KBM-7 (cell line): ENCODE data around the gene SLC17A9.

ENCODE experiments used
- DNase-seq: peaks from one replicate; pipeline ENCODE4 v3.0.0-alpha.2; 2015
- in situ Hi-C: fragments of 300-500 bp; cut with MboI; formaldehyde crosslinking; loops from 2 replicates; pipeline ENCODE4 v1.14.3; 2020; ENCODE audit warnings: low sequenced_read_pairs, low pct_unique_long_range_greater_than_20kb, mixed read lengths

Gene SLC17A9

DNA sequence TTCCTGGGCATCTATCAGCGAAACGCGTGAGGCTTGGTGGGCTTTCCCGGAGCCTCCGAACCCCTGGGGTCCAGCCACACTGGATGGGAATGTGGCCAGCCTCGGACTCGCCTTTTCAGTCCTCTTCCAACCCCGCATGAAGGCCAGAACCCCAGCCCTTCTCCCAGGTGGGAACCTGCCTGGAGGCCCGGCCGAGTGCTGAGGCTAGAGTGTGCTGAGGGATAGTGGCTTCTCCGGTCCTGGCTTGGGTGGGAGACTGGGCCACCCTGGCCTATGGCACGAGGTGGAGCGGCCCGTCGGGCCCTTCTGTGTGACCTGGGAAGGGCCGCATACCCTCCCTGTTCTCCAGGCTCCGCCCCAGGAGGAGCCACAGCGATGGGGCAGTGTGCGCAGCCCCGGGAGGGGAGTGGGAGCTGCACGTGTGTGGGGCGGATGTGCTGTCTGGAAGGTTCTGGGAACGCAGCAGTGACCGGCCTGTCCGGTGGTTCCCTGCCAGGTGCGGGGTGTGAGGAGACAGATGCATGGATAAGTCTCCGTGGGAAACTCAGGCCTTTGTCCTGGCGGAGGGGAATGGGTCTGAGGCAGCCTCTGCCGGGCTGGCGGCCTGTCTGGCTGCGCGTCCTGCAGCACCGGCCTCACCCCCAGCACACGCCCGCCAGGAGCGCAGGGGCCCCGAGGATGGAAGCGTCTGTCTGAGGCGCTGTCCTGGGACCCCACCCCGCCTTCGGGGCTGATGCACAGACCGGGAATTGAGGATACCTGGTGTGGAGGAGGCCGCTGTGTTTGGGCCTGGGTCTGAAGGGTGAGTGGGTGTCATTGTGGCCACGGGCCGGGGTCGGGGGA lies 55.4 kb downstream of the SLC17A9 start:
- in situ Hi-C loops, result no loop called here
- no peak for DNase-seq

DNA sequence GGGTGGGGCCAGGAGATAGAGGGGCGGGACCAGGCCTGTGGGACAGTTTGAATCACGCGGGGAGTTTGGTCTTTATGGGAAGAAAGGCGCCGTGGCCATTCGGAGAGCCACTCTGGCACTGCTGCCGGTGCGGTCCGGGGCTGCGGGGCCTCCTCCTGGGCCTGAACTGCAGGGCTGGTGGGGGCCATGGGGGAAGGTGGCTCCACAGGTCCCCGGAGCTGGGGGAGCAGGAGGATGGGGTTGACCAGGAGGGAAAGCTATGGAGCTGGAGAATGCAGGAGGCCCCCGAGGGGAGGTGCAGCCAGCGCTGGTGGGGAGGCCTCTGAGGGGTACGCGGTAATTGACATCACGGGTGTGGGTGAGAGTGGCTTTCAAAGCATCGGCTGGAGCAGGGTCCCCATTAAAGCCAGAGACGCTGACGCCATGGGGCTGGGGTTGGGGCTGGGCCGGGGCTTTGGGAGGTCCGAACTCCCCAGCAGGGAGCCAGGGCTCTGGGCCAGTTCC lies 56.1 kb downstream of the SLC17A9 start:
- in situ Hi-C loops, result no loop called here
- no peak for DNase-seq

DNA sequence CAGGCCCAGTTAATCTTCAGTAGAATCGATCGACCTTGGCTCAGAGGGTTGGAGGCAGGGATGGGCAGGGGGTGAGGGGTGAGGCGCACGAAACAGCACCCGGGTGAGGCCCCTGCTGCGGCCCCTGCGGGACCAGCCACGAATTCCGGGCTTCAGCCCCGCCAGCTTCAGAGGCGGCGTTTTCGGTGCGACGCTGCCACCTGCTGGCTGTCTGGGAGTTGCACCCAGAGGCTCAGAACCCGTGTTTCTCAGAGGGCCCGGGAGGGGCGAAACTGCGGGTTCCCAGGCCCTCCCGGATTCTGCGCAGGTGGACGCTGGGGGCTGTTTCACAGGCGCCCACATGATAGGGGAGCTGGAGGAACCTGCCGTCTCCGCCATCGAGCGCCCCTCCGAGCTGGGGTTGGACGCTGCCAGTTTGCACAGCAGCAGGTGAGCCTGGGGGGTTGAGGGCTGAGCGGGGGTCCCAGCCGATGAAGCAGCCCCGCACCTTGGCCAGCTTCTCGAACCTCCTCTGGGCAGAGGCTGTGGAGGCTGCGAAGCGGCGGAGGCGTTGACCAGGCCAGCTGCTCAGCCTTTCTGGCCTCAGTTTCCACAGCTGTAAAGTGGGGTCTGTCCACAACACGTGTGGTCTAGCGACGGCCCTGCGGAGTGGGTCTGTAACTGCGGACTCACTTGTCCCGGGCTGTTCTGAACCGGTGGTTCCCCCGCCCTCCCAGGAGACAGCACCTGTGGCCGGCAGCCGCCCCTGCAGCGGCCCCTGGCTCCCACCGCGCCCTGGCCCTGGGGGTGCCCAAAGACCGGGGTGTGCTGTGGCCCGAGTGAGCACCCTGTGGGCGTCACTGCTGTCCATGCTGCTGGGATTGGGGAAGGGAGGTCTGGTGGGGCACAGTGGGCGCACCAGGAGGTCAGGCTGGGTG lies 56.8 kb downstream of the SLC17A9 start:
- DNase-seq, result peak; percentile 82
- in situ Hi-C loops, result no loop called here

DNA sequence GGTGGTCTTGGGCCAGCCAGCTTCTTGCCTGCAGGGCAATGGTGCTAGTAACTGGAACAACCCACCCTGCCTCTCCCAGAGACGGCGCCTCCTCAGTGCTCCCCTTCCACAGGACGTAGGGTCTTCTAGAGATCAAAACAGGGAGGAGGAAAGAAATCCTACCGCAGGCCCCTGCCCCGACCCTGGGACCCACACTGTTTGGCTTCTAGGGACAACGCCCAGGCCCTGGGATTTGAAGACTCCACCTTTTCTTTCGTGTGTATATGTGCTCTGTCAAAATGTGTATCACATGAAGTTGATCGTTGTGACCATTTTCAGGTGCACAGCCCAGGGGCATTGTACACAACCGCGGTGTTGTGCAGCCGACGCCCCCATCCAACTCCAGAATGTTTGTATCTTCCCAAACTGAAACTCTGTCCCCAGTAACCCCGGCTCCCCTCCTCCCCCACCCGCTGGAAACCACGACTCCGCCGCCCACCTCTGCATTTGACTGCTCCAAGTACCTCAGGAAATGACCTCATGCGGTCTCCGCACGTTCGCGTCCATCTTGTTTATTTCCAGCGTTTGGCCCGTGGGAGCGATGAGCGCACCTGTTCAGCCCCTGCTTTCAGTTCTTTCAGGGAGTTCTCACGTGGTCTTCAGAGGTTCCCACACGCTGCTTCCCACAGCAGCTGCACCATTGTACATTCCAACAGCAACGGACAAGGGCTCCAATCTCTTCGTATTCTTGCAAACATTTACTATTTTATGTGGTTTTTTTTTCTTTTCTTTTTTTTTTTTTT lies 57.7 kb downstream of the SLC17A9 start:
- peak; percentile 69 for DNase-seq
- in situ Hi-C loops, result no loop called here

DNA sequence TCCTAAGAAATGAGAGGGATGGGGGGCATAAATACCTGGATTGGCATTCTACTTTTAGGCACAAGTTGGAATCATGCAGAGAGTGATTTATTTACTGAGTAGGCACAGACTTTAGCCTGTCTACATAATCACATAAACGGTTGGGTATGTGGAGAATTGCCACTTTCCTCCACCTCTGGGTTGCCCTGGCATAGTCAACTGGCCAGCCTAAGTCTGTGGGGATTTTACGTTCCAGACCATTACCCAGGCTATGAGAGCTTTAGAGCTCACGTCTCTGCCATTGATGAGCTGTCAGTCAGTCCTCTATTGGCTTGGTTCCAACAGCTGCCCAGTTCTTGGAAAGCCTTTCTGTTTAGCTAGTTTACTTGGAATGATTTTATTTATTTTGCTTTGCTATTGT lies 59.3 kb downstream of the SLC17A9 start:
- in situ Hi-C loops, result no loop called here
- no peak for DNase-seq

DNA sequence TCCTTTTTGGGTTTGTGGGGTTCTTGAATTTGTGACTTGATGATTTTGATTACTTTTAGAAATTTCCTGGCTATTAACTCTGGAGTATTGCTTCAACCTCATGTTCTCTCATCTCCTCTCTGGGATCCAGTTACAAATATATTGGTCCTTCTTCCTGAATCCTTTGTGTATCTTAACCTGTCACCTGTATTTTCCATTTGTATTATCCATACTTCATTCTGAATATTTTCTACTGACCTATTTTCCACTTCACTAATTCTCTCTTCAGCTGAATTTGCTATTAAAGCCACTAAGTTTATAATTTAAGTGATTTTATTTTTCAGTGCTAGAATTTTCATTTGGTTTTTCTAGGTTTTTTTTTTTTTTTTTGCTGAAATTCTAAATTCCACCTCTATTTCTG lies 60.7 kb downstream of the SLC17A9 start:
- in situ Hi-C loops, result no loop called here
- DNase-seq, result no peak

DNA sequence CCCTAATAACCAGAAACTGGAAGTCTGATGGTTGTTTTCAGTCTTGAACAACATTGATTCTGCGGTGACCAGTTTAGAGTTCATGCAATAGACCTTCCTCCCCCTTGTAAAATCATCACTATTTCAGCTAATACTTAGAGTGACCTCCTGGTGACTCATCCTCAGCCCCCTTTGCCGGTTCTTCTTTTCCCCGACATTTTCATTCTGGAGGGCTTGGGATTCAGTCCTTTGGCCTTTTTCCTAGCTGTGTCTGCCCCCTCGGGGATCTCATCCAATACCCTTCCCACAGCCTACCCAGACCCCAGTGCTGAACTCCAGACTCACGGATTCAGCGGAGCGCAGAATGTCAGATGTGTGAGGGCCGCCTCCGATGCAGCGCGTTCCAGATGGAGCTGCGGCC lies 61.8 kb downstream of the SLC17A9 start:
- in situ Hi-C loops, result no loop called here
- no peak for DNase-seq

GRCh38 chr20:63014710-63015109 lies 62.2 kb downstream of the SLC17A9 start:
- in situ Hi-C loops, result no loop called here
- DNase-seq, result no peak

DNA sequence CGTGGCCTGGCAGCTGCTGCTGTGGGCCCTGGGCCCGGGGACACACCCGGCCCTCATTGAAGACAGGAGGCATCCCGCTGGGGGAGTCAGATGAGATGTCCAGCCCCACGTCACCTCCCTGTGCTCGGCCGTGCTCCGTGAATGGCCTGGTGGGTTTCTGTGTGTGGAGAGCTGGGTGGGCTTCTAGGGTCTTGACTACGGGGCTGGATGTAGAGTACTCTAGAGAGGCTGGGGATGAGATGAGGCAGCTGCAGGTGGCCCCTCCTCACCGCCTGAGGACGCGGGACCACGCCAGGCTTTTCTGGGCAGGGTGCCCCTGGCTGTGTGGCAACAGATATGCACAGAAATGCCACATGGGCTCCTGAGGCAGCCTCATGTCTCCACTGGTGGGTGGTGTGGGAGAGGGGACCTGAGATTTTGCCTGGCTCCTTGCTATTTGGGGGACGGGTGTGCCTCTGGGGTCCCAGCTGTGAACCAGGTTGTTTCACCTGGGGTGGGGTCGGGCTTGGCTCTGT lies 62.7 kb downstream of the SLC17A9 start:
- in situ Hi-C loops, result no loop called here
- DNase-seq, result no peak

GRCh38 chr20:63015662-63016361 lies 63.3 kb downstream of the SLC17A9 start:
- no peak for DNase-seq
- in situ Hi-C loops, result no loop called here

- in situ Hi-C loops, result no loop called here
- no peak for DNase-seq
Observed at GRCh38 chr20:63016514-63017075, 64.1 kb downstream of the SLC17A9 start.

GRCh38 chr20:63017076-63017825 lies 64.7 kb downstream of the SLC17A9 start:
- DNase-seq, result no peak
- in situ Hi-C loops, result no loop called here

GRCh38 chr20:63017826-63018411 lies 65.4 kb downstream of the SLC17A9 start:
- in situ Hi-C loops, result no loop called here
- no peak for DNase-seq
